GM15510 (cell line): ENCODE data around the gene CACNA2D3.

Source experiments
- POLR2A ChIP-seq: IDR thresholded peaks from 3 replicates; pipeline ENCODE4 v1.6.1; 2011; ENCODE audit warnings: borderline replicate concordance; ENCODE audit not compliant: insufficient read length; ENCODE audit errors: extremely low read depth

Gene CACNA2D3

DNA sequence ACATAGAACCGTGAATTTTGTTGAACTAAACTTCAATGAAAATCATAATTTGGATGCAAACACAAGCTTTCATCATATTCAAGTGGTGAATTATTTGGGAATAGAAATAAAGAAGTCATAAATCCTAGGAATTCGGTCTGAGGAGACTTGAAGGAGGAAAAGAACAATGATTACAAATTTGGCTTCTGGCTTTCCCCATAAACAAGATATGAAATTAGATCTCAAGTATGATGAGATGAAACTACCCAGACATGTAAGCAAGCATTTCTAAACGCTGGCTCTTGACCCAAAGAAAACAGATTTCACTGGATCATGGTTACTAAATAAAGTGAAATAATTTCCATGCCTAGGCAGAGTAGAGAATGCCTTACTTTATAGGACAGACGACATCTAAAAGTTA lies 952.4 kb downstream of the CACNA2D3 start:
- no peak for TF ChIP-seq POLR2A

GRCh38 chr3:55075846-55076245 lies 953.5 kb downstream of the CACNA2D3 start:
- no peak for TF ChIP-seq POLR2A

GRCh38 chr3:55077726-55078125 lies 955.4 kb downstream of the CACNA2D3 start:
- TF ChIP-seq POLR2A: no peak

DNA sequence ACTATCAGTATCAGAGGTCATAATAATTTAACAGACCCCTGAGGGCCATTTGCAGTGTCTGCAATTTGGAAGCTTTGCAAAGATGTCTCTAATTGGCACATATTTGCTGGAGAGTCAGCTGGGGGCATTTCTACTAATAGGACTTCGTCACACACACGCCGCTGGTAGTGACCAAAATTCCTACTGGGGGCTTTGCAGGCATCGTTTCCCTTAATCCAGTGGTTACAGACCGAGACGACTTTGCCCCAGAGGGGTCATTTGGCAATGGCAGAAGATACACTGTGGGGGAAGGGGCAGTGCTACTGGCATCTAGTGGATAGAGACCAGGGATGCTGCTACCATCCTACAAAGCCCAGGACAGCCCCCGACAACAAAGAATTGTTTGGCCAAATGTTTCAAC lies 956.5 kb downstream of the CACNA2D3 start:
- no peak for TF ChIP-seq POLR2A

- TF ChIP-seq POLR2A: no peak
These were observed 962.9 kb downstream of the CACNA2D3 start for GRCh38 chr3:55085231-55085630.

DNA sequence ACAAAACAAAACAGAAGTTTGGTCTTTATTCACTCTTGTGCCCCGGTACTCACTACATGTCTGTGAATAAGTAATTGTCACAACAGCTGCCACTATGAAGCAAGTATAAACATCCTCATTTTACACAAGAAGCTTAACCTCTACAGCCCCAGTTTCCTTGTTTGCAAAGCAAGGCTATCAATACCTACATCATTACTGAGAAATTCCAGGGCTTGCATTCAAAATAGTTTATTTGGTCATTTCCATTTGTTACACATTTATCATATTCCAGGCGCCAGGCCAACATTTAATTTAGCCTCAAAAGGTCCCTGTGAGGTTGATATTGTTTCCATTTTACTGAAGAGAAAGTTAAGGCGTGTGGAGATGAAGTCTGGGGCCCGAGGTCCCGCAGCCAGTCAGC lies 966.9 kb downstream of the CACNA2D3 start:
- no peak for TF ChIP-seq POLR2A

- no peak for TF ChIP-seq POLR2A
These were observed 967.9 kb downstream of the CACNA2D3 start for GRCh38 chr3:55090291-55090690.

DNA sequence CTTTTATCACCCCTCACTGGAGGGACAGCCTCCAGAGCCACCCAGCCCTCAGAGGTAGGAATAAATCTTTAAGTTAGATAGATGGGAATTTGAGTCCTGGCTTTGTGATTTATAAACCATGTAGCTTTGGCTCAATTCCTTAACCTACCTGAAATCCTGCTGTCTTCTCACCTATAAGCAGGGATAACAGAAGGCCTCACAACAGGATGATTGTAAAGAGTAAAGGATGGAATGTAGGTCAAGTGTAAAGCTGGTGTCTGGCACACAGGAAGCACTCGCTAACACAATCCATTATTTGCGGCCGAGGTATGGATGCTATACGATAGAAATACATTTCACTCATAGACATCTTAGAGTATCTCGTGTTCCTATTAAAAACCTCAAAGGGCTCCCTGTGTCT lies 968.4 kb downstream of the CACNA2D3 start:
- TF ChIP-seq POLR2A: no peak

GRCh38 chr3:55091381-55092225 lies 969.3 kb downstream of the CACNA2D3 start:
- no peak for TF ChIP-seq POLR2A

- no peak for TF ChIP-seq POLR2A
These were observed 972.3 kb downstream of the CACNA2D3 start for GRCh38 chr3:55094676-55095075.

- TF ChIP-seq POLR2A: no peak
These were observed 975.1 kb downstream of the CACNA2D3 start for GRCh38 chr3:55097441-55097840.

GRCh38 chr3:55105647-55106046 lies 983.3 kb downstream of the CACNA2D3 start:
- no peak for TF ChIP-seq POLR2A

DNA sequence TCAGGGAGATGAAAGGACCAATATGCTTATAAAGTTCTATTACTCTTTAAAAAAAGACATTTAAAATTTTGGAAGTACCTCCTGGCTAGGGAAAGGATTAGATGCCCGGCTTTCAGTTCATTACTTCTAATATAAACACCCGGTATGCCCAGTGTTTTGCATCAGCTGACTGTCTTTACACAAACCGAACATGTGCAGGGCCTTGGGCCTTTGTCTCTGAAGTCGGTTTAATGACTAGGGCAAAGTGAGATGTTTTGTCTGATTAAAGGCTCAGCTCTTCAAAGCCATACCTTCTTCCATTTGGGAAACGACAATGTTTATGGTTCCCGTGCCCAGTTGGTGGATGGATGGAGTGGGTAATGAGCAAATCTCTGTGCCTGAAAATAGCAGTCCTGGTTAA lies 984.8 kb downstream of the CACNA2D3 start:
- TF ChIP-seq POLR2A: no peak

GRCh38 chr3:55118451-55118850 lies 996.1 kb downstream of the CACNA2D3 start:
- no peak for TF ChIP-seq POLR2A

DNA sequence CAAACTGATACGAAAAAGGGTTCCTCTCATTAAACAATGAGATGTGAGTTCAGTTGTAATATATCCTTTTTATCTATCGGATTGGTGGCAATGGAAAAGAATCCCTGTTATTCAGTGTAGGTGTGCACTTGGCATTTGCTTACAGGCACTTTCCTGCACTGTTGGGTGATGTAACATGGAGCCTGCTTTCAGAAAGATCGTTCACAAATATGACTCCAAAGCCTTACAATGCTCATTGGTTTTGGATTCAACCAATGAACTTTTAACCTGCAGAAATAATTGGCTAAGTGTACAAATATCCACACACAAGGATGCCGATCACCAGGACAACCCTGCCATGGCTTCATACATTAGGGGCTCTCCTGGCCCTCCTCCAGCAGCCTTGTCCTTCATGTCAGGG lies 996.9 kb downstream of the CACNA2D3 start:
- TF ChIP-seq POLR2A: no peak

GRCh38 chr3:55122312-55122711 lies 1000.0 kb downstream of the CACNA2D3 start:
- no peak for TF ChIP-seq POLR2A
